ENCODE results near the gene GPR161.
"Not testable (repeated sequence)": the region's sequence is repeated elsewhere in the genome, so short reads cannot be mapped to it uniquely, and the experiment has no call there.

The GPR161 gene

GRCh38 chr1:168084396-168085231 lies 52.1 kb downstream of the GPR161 start:
- DNase-seq = peak; percentile 82

- no peak for DNase-seq
Measured at GRCh38 chr1:168083456-168084325, 53.0 kb downstream of the GPR161 start.

- DNase-seq = peak; percentile 95
Measured at GRCh38 chr1:168082008-168082876, 54.5 kb downstream of the GPR161 start.

GRCh38 chr1:168081373-168082007 lies 55.2 kb downstream of the GPR161 start:
- no peak for DNase-seq

DNA sequence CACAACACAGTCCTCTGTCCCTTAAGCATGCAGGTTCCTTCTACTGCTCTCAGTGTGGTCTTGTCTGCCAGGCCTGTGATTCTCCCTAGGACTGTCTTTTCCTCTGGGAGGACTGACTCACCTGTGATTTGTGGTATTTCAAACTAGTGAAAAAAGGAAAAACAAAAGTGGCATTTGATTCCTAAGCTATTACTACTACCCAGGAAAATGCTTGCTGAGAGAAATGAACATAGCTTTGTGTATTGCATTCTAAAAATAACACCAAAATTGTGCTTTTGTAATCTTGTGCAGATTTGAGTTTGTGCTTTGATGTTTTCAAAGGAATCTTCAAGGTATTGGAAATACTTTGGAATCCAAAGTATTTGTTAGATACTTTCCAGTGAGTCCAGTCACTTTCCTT lies 57.0 kb downstream of the GPR161 start:
- no peak for DNase-seq

DNA sequence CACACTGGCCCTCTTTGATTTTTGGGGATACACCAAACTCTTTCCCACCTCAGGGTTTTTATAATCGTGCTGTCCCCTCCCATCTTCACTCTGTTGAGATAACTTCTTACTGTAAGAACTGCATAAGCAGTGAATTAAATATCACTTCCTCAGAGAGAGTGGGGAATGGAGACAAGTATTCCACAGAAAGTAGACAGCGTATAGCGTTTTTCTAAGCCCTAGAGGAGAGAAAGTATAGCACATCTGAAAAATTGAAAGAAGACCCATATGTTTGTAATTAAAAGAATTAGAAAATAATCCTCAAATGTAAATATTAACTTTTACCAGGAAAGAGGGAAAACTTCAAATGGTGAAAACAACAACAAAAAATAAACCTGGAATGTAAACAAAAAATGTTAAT lies 67.3 kb downstream of the GPR161 start:
- no peak for DNase-seq

DNA sequence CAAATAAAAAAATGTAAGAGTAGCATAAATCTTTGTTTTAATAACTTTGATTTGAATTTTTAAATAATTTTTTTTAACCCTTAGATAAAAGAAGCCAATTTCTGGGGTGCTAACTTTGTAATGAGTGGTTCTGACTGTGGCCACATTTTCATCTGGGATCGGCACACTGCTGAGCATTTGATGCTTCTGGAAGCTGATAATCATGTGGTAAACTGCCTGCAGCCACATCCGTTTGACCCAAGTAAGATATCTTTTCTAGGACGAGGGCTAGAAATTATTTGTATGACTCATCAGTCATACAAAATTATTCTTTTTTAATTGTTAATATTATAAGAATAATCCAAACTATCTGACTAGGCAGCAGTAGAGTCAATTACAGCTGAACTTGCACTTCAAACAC lies 71.2 kb downstream of the GPR161 start:
- no peak for DNase-seq

DNA sequence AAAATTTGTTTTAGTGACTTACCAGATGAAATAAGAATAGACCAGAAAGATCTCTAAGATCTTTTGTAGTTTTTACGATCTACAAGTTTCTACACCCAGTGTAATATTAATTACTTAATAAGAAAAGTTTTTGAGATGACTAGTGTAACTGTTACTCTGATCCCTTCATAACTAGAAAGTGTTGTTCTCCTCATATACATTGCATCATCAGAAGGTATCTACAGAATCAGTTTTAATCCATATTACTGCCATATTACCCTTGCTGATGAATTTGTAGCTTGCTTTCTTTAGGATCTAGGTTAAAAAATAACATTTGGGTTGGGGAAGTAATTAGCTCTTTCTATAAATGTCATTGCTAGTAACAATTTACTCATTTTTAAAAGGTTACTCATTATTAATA lies 72.5 kb downstream of the GPR161 start:
- no peak for DNase-seq

DNA sequence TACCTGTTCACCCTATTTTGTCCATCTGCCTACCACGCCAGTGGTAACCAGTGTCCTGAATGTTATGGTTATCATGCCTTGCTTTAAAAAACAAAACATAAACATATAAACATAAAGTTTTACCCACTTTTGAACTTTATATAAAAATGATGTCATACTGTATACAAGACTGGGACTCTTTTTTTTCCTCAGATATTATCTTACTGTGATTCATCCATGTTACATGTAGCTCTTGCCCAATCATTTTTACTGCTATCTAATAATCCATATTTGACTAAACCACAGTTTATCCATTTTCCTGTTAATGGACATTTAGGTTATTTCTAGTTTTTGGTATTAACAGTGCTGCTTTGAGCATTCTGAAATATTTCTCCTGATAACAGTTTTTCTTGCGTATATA lies 78.8 kb downstream of the GPR161 start:
- DNase-seq = no peak

GRCh38 chr1:168057355-168057754 lies 79.4 kb downstream of the GPR161 start:
- no peak for DNase-seq

DNA sequence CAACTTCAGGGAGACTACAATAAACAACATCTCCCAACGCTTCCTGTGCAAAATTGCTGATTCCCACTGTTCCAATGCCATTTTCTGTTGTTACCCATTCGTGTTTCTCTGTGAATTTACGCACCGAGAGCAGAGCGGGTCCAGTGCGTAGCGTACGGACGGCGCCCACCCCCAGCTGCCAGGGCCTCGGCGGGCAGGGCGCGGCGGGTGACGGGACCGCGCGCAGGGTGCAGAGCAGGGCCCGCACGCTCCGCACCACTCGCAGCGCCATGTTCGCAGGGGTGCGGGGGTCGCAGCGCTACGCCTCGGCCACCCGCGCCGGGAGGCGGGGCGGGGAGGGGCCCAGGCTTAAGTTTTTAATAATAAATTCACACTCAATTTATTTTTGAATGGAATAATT lies 80.6 kb downstream of the GPR161 start:
- DNase-seq = not testable (repeated sequence)

DNA sequence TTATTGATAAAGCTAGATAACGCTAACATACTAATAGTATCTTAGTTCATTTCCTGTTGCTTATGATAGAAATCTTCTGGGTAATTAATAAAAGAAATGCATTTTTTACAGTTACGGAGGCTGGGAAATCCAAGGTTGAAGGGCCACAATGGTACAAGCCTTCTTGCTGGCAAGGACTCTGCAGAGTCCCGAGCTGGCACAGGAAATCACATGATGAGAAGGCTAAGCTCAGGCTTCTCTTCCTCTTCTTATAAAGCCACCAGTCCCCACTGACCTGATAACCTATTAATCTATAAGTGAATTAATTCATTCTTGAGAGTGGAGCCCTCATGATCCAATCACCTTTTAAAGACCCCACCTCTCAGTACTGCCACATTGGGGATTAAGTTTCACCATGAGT lies 82.6 kb downstream of the GPR161 start:
- DNase-seq = no peak

DNA sequence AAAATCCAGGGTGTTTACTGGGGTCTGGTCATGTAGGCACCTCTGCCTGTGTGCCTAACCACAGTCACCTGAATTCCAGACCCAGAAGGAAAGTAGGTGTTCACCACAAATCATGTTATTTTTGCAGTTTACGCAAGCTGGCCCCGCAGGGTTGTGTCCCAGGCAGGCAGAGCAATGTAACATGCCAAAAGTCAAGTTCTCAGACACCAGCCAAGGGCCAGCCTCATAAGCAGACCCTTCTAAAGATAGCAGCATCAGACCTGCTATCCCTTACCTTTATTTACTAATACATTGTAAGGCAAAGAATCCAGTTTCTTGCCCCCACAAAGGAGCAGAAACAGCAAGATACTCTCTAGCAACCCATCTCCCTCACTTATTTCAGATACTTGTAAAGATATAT lies 83.0 kb downstream of the GPR161 start:
- no peak for DNase-seq

DNA sequence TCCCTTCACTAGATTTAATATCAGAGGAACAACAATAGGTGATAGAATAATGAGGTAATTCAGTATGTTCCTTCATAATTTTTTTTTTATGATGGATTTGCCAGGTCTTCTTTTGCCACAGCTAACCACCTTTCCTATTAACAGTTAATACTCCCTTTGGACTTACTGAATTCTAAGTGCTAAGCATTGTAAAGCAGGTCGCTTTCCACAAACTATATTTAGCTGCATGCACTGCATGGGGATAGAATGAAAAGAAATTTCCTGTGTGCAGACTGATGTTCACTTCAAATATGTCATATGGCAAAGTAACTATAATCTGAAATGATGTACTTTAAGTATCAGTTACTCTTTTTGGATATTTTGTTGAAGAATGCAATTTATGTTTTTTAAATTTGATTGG lies 85.8 kb downstream of the GPR161 start:
- DNase-seq = no peak

- no peak for DNase-seq
Measured at GRCh38 chr1:168050307-168050706, 86.4 kb downstream of the GPR161 start.

DNA sequence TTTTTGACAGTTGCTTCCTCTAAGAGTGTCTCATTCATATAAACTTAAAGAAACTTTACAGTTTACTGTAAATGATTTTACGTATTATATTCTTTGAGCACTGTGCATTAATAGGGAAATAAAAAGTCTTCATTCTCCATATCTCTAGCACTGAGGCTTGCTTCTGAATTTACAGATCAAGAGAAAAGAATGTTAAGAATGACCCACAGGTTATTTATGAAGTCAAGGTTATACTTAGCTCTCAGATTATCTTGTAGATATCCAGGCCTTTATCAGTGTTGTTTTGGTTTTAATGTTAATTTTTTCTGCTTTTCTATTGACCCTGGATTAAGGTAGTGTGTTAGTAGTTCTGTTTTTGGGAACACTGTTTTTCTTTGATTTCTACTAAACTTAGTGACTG lies 91.4 kb downstream of the GPR161 start:
- DNase-seq = no peak

DNA sequence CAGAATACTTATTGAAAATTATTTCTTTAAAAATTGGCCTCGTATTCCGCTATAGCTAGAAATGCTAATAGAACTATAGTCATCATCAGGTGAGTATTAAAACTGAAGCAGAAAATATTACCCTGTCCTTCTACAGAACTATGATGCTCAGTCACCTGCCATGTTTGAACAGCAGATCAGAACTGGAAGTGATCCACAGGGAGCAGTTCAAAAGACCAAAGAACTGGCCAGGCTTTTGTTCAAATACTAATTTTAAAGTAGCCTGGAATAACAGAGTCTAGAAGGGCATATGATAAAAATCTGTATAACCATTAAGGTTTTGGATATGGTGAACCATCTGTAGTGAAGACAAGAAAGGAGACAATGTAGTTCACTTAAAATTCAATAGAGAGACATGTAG lies 94.4 kb downstream of the GPR161 start:
- no peak for DNase-seq

GRCh38 chr1:168035345-168035744 lies 101.4 kb downstream of the GPR161 start:
- no peak for DNase-seq

GRCh38 chr1:168032029-168032428 lies 104.7 kb downstream of the GPR161 start:
- no peak for DNase-seq

DNA sequence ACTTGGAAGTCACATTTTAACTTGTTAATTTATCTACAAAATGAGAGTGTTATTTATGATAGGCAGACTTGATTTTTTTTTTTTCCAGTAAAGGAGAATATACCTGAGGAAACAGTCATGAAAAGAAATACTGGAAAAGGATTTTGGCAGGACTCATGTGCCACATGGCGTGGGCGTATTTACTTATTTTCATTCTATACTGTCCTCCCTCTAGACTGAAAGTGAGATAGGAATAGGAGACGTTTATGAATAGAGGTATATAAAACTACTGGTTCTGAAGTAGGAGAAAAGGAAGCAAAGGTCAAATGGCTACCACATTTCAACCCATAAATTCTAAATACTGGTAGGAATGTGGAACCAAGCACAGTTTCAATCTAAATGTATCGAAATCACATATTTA lies 105.1 kb downstream of the GPR161 start:
- DNase-seq = no peak

GRCh38 chr1:168031198-168031597 lies 105.5 kb downstream of the GPR161 start:
- DNase-seq = no peak
